ENCODE data around the gene SMIM22. TPM values are rescaled to one million over a fixed set of nuclear protein-coding genes. Genes with fewer than 3 reads are reported as not detected.

Gene SMIM22
- total and polyA plus RNA-seq, 2 of the 8 experiments (the other 6 are each of a cell fraction or from before 2014, with no cell fraction given), result not detected

- no peak for TF ChIP-seq GABPA (IDR thresholded peaks at IDR 0.05; ENCODE audit: borderline replicate concordance, insufficient read depth, low read length)
- TF ChIP-seq TAF1 (IDR thresholded peaks at IDR 0.05; ENCODE audit: low read depth, low read length), result peak; percentile 78
- TF ChIP-seq SIRT6 (IDR thresholded peaks at IDR 0.05; ENCODE audit: low read length), result no peak
Observed at GRCh38 chr16:4766875-4767628, 28.1 kb upstream of the SMIM22 start, which contains the start of gene ZNF500 (continued).

Data from H1 (cell line).